GM20000 (cell line): ENCODE data around the gene ZNF688.
A peak's percentile ranks its signal among the peaks of the same experiment; 100 is the strongest.

Source experiments
- DNase-seq: peaks from one replicate; pipeline ENCODE4 v3.0.0; 2012; ENCODE audit warnings: low spot score
- CTCF ChIP-seq: IDR thresholded peaks from 2 replicates; pipeline ENCODE4 v1.5.1; 2012; ENCODE audit warnings: mild to moderate bottlenecking, control low read depth; ENCODE audit errors: extremely low read depth, missing control alignments

Gene ZNF688

GRCh38 chr16:30571445-30572322, at the start of gene ZNF688:
Gene ZNF688 (minus strand): TSS chr16:30571714. CDS start chr16:30571629, 85 bp downstream.
- TF ChIP-seq CTCF, result no peak

GRCh38 chr16:30620169-30620568, 48.7 kb upstream of the ZNF688 start:
- DNase-seq, result no peak
- TF ChIP-seq CTCF, result no peak

More at GRCh38 chr16:30571445-30572322, at the start of gene ZNF688:
- DNase-seq, result peak; percentile 96

- no peak for DNase-seq
- no peak for TF ChIP-seq CTCF
Observed at GRCh38 chr16:30619638-30620037, 48.1 kb upstream of the ZNF688 start.

- no peak for TF ChIP-seq CTCF
- no peak for DNase-seq
Observed at GRCh38 chr16:30619202-30619601, 47.7 kb upstream of the ZNF688 start.

GRCh38 chr16:30615358-30616091, 44.0 kb upstream of the ZNF688 start:
- DNase-seq, result peak; percentile 49
- peak; percentile 56 for TF ChIP-seq CTCF

- DNase-seq, result peak; percentile 97
- no peak for TF ChIP-seq CTCF
Observed at GRCh38 chr16:30609926-30610839, 38.7 kb upstream of the ZNF688 start, which contains the start of gene ZNF689. Gene ZNF689 (minus strand): TSS chr16:30610389. CDS start chr16:30610041, 348 bp downstream.
